ENCODE data around the gene ACTR1B. TPM values are rescaled to one million over a fixed set of nuclear protein-coding genes. Genes with fewer than 3 reads are reported as not detected.

The ACTR1B gene
- total RNA-seq, 4 donors from 2014 or later, result 62.3 to 95.6 (median 88.4) TPM

DNA sequence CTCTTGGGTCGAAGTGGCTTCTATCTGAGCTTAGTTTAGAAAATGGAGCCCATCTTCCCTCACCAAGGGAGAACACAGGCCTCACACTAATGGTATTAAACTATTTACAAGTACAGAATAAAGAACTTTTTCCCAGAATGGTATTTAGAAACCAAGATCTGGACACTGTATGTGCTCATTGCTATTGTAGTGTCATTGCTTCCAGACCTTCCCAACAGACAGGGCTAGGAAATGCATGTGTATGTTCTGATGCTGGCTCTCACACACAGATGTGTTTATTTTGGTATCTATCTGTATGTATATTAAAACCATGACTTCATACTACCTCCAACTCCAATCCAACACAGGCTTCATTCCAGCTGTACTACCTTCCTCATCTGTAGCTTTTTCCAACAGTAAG, 10.0 kb downstream of the ACTR1B start:
- Histone ChIP-seq H3K27me3 (no peaks in the 10 kb centered on the region), H3K9me3 (peaks cover 0 to 13% (median 0%) of the 10 kb centered on the region in 3 donors), H3K4me1 (no peaks in the 10 kb centered on the region), H3K27ac (no peak overlapping the region), H3K4me3 (no peak overlapping the region), H3K36me3 (peaks cover 0 to 79% of the 10 kb centered on the region in 2 donors)
- WGBS, 2 donors (ENCODE audit: low coverage in 1 of 2), result 83% methylated on average over 1 of the region's 1 CpG; no CpG with 5 or more reads in 1 of the 2 donors
- ATAC-seq, result no peak
- TF ChIP-seq POLR2AphosphoS5 (IDR thresholded peaks at IDR 0.05), result no peak
- TF ChIP-seq POLR2A (IDR thresholded peaks at IDR 0.05), result no peak
- TF ChIP-seq, protein P1, sequence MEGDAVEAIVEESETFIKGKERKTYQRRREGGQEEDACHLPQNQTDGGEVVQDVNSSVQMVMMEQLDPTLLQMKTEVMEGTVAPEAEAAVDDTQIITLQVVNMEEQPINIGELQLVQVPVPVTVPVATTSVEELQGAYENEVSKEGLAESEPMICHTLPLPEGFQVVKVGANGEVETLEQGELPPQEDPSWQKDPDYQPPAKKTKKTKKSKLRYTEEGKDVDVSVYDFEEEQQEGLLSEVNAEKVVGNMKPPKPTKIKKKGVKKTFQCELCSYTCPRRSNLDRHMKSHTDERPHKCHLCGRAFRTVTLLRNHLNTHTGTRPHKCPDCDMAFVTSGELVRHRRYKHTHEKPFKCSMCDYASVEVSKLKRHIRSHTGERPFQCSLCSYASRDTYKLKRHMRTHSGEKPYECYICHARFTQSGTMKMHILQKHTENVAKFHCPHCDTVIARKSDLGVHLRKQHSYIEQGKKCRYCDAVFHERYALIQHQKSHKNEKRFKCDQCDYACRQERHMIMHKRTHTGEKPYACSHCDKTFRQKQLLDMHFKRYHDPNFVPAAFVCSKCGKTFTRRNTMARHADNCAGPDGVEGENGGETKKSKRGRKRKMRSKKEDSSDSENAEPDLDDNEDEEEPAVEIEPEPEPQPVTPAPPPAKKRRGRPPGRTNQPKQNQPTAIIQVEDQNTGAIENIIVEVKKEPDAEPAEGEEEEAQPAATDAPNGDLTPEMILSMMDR (IDR thresholded peaks at IDR 0.05), result no peak
- TF ChIP-seq EP300 (IDR thresholded peaks at IDR 0.05), result no peak

- H3K9me3 ChIP-seq, result peaks cover 0 to 13% (median 0%) of the 10 kb centered on the region in 3 donors
- peaks cover 0 to 79% of the 10 kb centered on the region in 2 donors for H3K36me3 ChIP-seq
- TF ChIP-seq POLR2AphosphoS5 (IDR thresholded peaks at IDR 0.05) (no peak), EP300 (IDR thresholded peaks at IDR 0.05) (no peak)
- TF ChIP-seq, protein P1 (IDR thresholded peaks at IDR 0.05), result no peak
- 94 to 100% methylated on average over 2 of the region's 2 CpGs for WGBS, 2 donors (ENCODE audit: low coverage in 1 of 2)
- no peak for ATAC-seq
- H3K4me3 ChIP-seq, result no peak overlapping the region
- no peak overlapping the region for H3K27ac ChIP-seq
- H3K4me1 ChIP-seq, result peaks cover 0 to under 1% (median 0%) of the 10 kb centered on the region in 3 donors
- no peaks in the 10 kb centered on the region for H3K27me3 ChIP-seq
Observed at GRCh38 chr2:97653473-97653872, 10.4 kb downstream of the ACTR1B start.

DNA sequence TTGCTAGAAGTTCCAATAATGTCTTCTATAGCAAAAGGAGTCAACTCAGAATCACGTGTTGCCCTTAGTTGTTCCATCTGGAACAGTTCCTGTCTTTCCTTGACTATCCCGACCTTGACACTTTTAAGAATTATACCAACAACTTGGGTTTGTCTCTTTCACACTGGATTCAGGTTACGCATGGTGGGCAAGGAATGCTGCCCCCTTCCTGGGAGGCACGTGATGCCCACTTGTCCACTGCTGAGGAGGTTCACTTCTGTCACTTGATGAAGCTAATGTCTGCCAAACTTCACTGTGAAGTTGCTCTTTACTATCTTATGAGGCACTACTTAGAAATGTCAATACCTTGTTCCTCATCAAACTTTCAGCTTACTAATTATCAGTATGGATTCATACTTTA, 12.7 kb downstream of the ACTR1B start:
- Histone ChIP-seq H3K9me3 (peaks cover 0 to 13% (median 0%) of the 10 kb centered on the region in 3 donors), H3K4me1 (peaks cover 0 to 19% (median 6%) of the 10 kb centered on the region in 3 donors), H3K27ac (no peak overlapping the region), H3K36me3 (peaks cover 0 to 71% of the 10 kb centered on the region in 2 donors), H3K4me3 (no peak overlapping the region), H3K27me3 (no peaks in the 10 kb centered on the region)
- WGBS, 2 donors (ENCODE audit: low coverage in 1 of 2), result 81 to 83% methylated on average over 3 to 4 of the region's 4 CpGs
- no peak for ATAC-seq
- TF ChIP-seq EP300 (IDR thresholded peaks at IDR 0.05) (no peak), POLR2AphosphoS5 (IDR thresholded peaks at IDR 0.05) (no peak), POLR2A (IDR thresholded peaks at IDR 0.05) (no peak)
- TF ChIP-seq, protein P1 (IDR thresholded peaks at IDR 0.05), result no peak

GRCh38 chr2:97646977-97647376, 16.9 kb downstream of the ACTR1B start:
- peak overlapping the region in 3 of 4 donors; percentile 22 to 97 (median 92) for H3K27ac ChIP-seq
- H3K4me3 ChIP-seq, result peak overlapping the region; percentile 82 to 91
- H3K36me3 ChIP-seq, result peaks cover 0 to 45% of the 10 kb centered on the region in 2 donors
- no peak for ATAC-seq
- H3K27me3 ChIP-seq, result no peaks in the 10 kb centered on the region
- WGBS, 2 donors (ENCODE audit: low coverage in 1 of 2), result 83 to 93% methylated on average over 4 of the region's 4 CpGs
- TF ChIP-seq POLR2A (IDR thresholded peaks at IDR 0.05), result no peak
- TF ChIP-seq, protein P1 (IDR thresholded peaks at IDR 0.05), result no peak
- TF ChIP-seq POLR2AphosphoS5 (IDR thresholded peaks at IDR 0.05), result no peak
- no peak for TF ChIP-seq EP300 (IDR thresholded peaks at IDR 0.05)
- peaks cover 0 to 31% (median 10%) of the 10 kb centered on the region in 3 donors for H3K4me1 ChIP-seq
- no peaks in the 10 kb centered on the region for H3K9me3 ChIP-seq

All from gastroesophageal sphincter (tissue), 4 donors.